HL-60 (cell line): ENCODE data around the gene SLC66A3.

Experiments used
- CTCF ChIP-seq: IDR thresholded peaks from one replicate; pipeline ENCODE4 v1.5.1; 2011; ENCODE audit warnings: low read length, control low read depth, inconsistent platforms; ENCODE audit not compliant: insufficient read depth
- POLR2AphosphoS5 ChIP-seq: IDR thresholded peaks from 2 replicates; pipeline ENCODE4 v1.6.1; 2012; ENCODE audit warnings: low read depth

GRCh38 chr2:11133936-11134320 is 21.3 kb upstream of the SLC66A3 start:
- TF ChIP-seq CTCF (no peak), POLR2AphosphoS5 (no peak)
